GM23248 (cell line): ENCODE measurements around the gene BLVRA. TPM values are rescaled to one million over a fixed set of nuclear protein-coding genes. Genes with fewer than 3 reads are reported as not detected.

Source experiments
- DNase-seq: peaks from one replicate; pipeline ENCODE4 v3.0.0-alpha.2; 2015
- H2AFZ ChIP-seq: fragments of 200-600 bp; sonication (generic); 2 replicates; pipeline ENCODE4 v1.6.1; 2016; ENCODE audit warnings: antibody characterized with exemption
- H3F3A ChIP-seq: fragments of 200-600 bp; sonication (generic); 2 replicates; pipeline ENCODE4 v1.6.1; 2016; ENCODE audit warnings: mild to moderate bottlenecking, antibody characterized with exemption, mixed run types; ENCODE audit not compliant: insufficient read depth
- H3K27ac ChIP-seq: fragments of 200-600 bp; sonication (generic); 2 replicates; pipeline ENCODE4 v1.5.1; 2016; ENCODE audit warnings: mild to moderate bottlenecking
- H3K27me3 ChIP-seq: fragments of 200-600 bp; sonication (generic); replicated peaks from 2 replicates; pipeline ENCODE4 v1.6.1; 2016; ENCODE audit warnings: mild to moderate bottlenecking; ENCODE audit not compliant: insufficient read depth
- H3K36me3 ChIP-seq: fragments of 200-600 bp; sonication (generic); 2 replicates; pipeline ENCODE4 v1.6.1; 2016; ENCODE audit warnings: low read depth, mild to moderate bottlenecking
- H3K4me1 ChIP-seq: fragments of 200-600 bp; sonication (generic); 2 replicates; pipeline ENCODE4 v1.6.1; 2016; ENCODE audit warnings: mild to moderate bottlenecking; ENCODE audit not compliant: insufficient read depth
- H3K4me2 ChIP-seq: fragments of 200-600 bp; sonication (generic); one replicate; pipeline ENCODE4 v1.6.1; 2016; ENCODE audit warnings: mild to moderate bottlenecking; ENCODE audit not compliant: unreplicated experiment
- H3K4me3 ChIP-seq: fragments of 200-600 bp; sonication (generic); 2 replicates; pipeline ENCODE4 v1.5.1; 2016; ENCODE audit warnings: mild to moderate bottlenecking
- H3K79me2 ChIP-seq: fragments of 200-600 bp; sonication (generic); 2 replicates; pipeline ENCODE4 v1.6.1; 2016; ENCODE audit warnings: mild to moderate bottlenecking; ENCODE audit not compliant: insufficient read depth
- H3K9ac ChIP-seq: fragments of 200-600 bp; sonication (generic); 2 replicates; pipeline ENCODE4 v1.6.1; 2016; ENCODE audit warnings: mild to moderate bottlenecking
- H3K9me2 ChIP-seq: fragments of 200-600 bp; sonication (generic); 2 replicates; pipeline ENCODE4 v1.6.1; 2016; ENCODE audit warnings: mixed run types, mild to moderate bottlenecking, moderate library complexity; ENCODE audit not compliant: insufficient read depth
- H3K9me3 ChIP-seq: fragments of 200-600 bp; sonication (generic); one replicate; pipeline ENCODE4 v1.6.1; 2017; ENCODE audit warnings: low read depth
- H4K20me1 ChIP-seq: fragments of 200-600 bp; sonication (generic); 2 replicates; pipeline ENCODE4 v1.6.0; 2016; ENCODE audit not compliant: insufficient read depth
- EZH2 ChIP-seq: fragments of 200-600 bp; sonication (generic); IDR thresholded peaks from 2 replicates; pipeline ENCODE4 v1.6.1; 2018; ENCODE audit warnings: antibody characterized with exemption, mild to moderate bottlenecking; ENCODE audit not compliant: insufficient read depth, poor library complexity, severe bottlenecking
- EZH2phosphoT487 ChIP-seq: fragments of 200-600 bp; sonication (generic); IDR thresholded peaks from 2 replicates; pipeline ENCODE4 v1.6.1; 2018; ENCODE audit warnings: antibody characterized with exemption, moderate library complexity, mild to moderate bottlenecking, low read depth; ENCODE audit not compliant: insufficient read depth
- WGBS, 2 experiments: methylation state at CpG; one replicate each; pipeline ENCODE4 v1.1.6; 2015 to 2017; ENCODE audit warnings: low lambda C conversion rate in 2 of 2, low coverage in 1 of 2; ENCODE audit errors: missing lambda C conversion rate in 2 of 2; 5-methylcytosine and 5-hydroxymethylcytosine counted together
- in situ Hi-C: fragments of 300-500 bp; cut with MboI; formaldehyde crosslinking; loops from 2 replicates; pipeline ENCODE4 v1.15.0; 2020
- polyA plus RNA-seq: library from polyadenylated mRNA; unstranded; fragments of >200 nt; fragmentation: Nextera tagmentation; extraction: Ambion mirVana; gene quantifications from 2 replicates; pipeline ENCODE4 v1.2.1, GENCODE V29; 2016
- total RNA-seq: library from RNA; depleted of rRNA; stranded (reverse); fragments of >200 nt; shearing (Covaris generic); gene quantifications from 2 replicates; pipeline ENCODE4 v1.2.3, GENCODE V29; 2014

Gene BLVRA
- total and polyA plus RNA-seq, 2 experiments from 2014 or later: 14.7 to 47.0 TPM

DNA sequence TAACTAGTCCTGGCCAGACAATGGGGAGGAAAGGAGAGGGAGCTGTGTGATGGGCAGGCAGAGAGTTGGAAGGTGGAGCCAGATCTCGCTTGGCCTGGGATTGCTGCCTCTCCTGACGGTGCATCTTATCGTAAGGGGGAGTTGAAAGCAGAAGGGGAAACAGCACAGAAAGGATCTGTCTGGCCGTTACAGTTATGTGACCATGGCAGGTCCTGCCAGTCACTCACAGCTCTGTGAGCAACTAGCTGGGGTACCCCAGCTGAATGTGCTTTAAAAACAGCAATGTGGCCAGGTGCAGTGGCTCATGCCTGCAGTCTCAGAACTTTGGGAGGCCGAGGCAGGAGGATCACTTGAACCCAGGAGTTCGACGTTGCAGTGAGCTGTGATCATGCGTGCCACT, 8.1 kb downstream of the BLVRA start:
- H3K27me3 ChIP-seq: no peaks in the 10 kb centered on the region
- H3K9me2 ChIP-seq: no peaks in the 10 kb centered on the region
- H3K4me1 ChIP-seq: peaks cover 14% of the 10 kb centered on the region
- in situ Hi-C loops: no loop called here
- 82 to 86% methylated on average over 8 of the region's 8 CpGs for WGBS, 2 experiments
- no peaks in the 10 kb centered on the region for H3K36me3 ChIP-seq
- DNase-seq: no peak
- no peak overlapping the region for H3K4me2 ChIP-seq
- H4K20me1 ChIP-seq: no peaks in the 10 kb centered on the region
- no peaks in the 10 kb centered on the region for H3K79me2 ChIP-seq
- no peaks in the 10 kb centered on the region for H3K9me3 ChIP-seq
- H3K27ac ChIP-seq: no peak overlapping the region
- TF ChIP-seq EZH2 (no peak), EZH2phosphoT487 (no peak)
- no peak overlapping the region for H3K4me3 ChIP-seq
- no peak overlapping the region for H3K9ac ChIP-seq
- peaks cover 8% of the 10 kb centered on the region; the same call in 1 of the 2 replicates for H3F3A ChIP-seq
- no peak overlapping the region for H2AFZ ChIP-seq

DNA sequence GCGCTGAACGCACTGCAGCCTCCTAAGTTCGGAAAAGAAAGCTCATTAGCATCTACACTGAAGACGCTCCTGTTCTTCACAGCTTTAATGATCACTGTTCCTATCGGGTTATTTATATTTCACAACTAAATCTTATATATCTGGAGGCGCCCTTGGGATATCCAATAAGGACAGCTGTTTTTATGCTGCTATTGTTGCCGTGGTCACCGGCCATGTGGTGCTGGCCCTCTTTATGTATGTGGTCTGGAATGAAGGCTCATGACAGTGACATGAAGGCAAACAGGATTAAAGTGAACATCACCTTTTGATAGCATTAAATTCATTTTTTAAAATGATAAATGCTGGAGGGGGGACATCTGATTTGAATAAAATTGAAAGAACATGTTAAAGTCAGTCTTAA, 8.8 kb downstream of the BLVRA start:
- no peak overlapping the region for H3K4me3 ChIP-seq
- H3K27ac ChIP-seq: no peak overlapping the region
- peaks cover under 1% of the 10 kb centered on the region; the same call in 1 of the 2 replicates for H3F3A ChIP-seq
- peaks cover 11% of the 10 kb centered on the region for H3K4me1 ChIP-seq
- WGBS, 2 experiments: 93 to 94% methylated on average over 8 of the region's 8 CpGs
- in situ Hi-C loops: no loop called here
- no peaks in the 10 kb centered on the region for H3K27me3 ChIP-seq
- no peaks in the 10 kb centered on the region for H3K9me3 ChIP-seq
- DNase-seq: no peak
- H3K9me2 ChIP-seq: no peaks in the 10 kb centered on the region
- no peaks in the 10 kb centered on the region for H3K36me3 ChIP-seq
- TF ChIP-seq EZH2: no peak
- no peak for TF ChIP-seq EZH2phosphoT487
- no peaks in the 10 kb centered on the region for H4K20me1 ChIP-seq
- no peak overlapping the region for H2AFZ ChIP-seq
- no peak overlapping the region for H3K4me2 ChIP-seq
- H3K9ac ChIP-seq: no peak overlapping the region
- no peaks in the 10 kb centered on the region for H3K79me2 ChIP-seq

- Histone ChIP-seq H3K79me2 (no peaks in the 10 kb centered on the region), H4K20me1 (no peaks in the 10 kb centered on the region), H3K9ac (no peak overlapping the region), H3K9me2 (no peaks in the 10 kb centered on the region), H3K9me3 (no peaks in the 10 kb centered on the region), H2AFZ (no peak overlapping the region), H3K4me2 (no peak overlapping the region), H3F3A (no peaks in the 10 kb centered on the region), H3K4me1 (peaks cover 11% of the 10 kb centered on the region), H3K36me3 (no peaks in the 10 kb centered on the region), H3K27me3 (no peaks in the 10 kb centered on the region), H3K27ac (no peak overlapping the region), H3K4me3 (no peak overlapping the region)
- 93 to 94% methylated on average over 9 of the region's 9 CpGs for WGBS, 2 experiments
- no peak for DNase-seq
- in situ Hi-C loops: no loop called here
- TF ChIP-seq EZH2: no peak
- no peak for TF ChIP-seq EZH2phosphoT487
Measured at GRCh38 chr7:43768201-43768886, 9.9 kb downstream of the BLVRA start.

GRCh38 chr7:43768887-43769272, 10.4 kb downstream of the BLVRA start:
- Histone ChIP-seq H3K9me3 (no peaks in the 10 kb centered on the region), H3K4me3 (no peak overlapping the region), H3K4me1 (peaks cover 11% of the 10 kb centered on the region), H3K27me3 (no peaks in the 10 kb centered on the region), H3K9me2 (no peaks in the 10 kb centered on the region), H3F3A (no peaks in the 10 kb centered on the region), H3K36me3 (no peaks in the 10 kb centered on the region), H2AFZ (no peak overlapping the region), H3K79me2 (no peaks in the 10 kb centered on the region), H3K4me2 (no peak overlapping the region), H4K20me1 (no peaks in the 10 kb centered on the region), H3K27ac (no peak overlapping the region), H3K9ac (no peak overlapping the region)
- in situ Hi-C loops: no loop called here
- WGBS, 2 experiments: 95 to 100% methylated on average over 4 of the region's 4 CpGs
- DNase-seq: no peak
- no peak for TF ChIP-seq EZH2phosphoT487
- TF ChIP-seq EZH2: no peak
